ENCODE results near the gene RPS2. TPM values are rescaled to one million over a fixed set of nuclear protein-coding genes. Genes with fewer than 3 reads are reported as not detected.

The RPS2 gene
- total and polyA plus RNA-seq, 2 experiments from 2014 or later = 1,060 to 1,536 TPM

DNA sequence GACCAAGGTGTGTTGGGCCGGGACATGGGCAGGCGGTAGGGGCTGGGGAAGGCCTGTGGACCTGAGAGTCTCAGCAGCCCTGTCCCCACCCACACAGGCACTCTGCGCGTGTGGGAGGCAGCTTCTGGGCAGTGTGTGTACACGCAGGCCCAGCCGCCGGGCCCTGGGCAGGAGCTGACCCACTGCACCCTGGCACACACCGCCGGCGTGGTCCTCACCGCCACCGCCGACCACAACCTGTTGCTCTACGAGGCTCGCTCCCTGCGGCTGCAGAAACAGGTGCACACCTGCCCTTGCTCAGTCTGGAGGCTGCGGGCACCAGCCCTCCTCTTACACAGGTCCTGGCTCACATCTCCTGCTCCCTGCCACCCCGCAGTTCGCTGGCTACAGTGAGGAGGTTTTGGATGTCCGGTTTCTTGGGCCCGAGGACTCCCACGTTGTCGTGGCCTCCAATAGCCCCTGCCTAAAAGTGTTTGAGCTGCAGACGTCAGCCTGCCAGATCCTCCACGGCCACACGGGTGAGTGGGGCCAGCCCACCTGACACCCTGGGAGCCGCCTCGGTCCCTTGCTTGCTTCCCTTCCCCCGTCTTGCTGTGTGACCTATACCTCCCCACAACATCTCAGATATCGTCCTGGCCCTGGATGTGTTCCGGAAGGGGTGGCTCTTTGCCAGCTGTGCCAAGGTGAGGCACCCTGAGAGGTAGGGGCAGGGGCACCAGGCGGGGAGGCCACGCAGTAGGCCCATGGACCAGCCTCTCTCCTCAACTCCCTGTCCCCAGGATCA is 11.0 kb upstream of the RPS2 start:
- in situ Hi-C loops (cut with MboI) = no loop called here
- no peak overlapping the region for H3K4me3 ChIP-seq
- no peaks in the 10 kb centered on the region; the same call in 1 of the 2 replicates for H3K36me3 ChIP-seq (ENCODE audit: low read depth)
- TF ChIP-seq EZH2 (IDR thresholded peaks at IDR 0.05; ENCODE audit: insufficient read depth, poor library complexity, severe bottlenecking) (no peak), EZH2phosphoT487 (IDR thresholded peaks at IDR 0.05; ENCODE audit: insufficient read depth, low read depth) (no peak)
- DNase-seq = no peak
- H3K27ac ChIP-seq = no peak overlapping the region
- H4K20me1 ChIP-seq (ENCODE audit: insufficient read depth) = no peaks in the 10 kb centered on the region
- H3K9me2 ChIP-seq (ENCODE audit: insufficient read depth) = no peaks in the 10 kb centered on the region
- no peaks in the 10 kb centered on the region for H3K9me3 ChIP-seq (ENCODE audit: low read depth)
- peaks cover 29% of the 10 kb centered on the region for H3K79me2 ChIP-seq (ENCODE audit: insufficient read depth)
- no peaks in the 10 kb centered on the region for H3F3A ChIP-seq (ENCODE audit: insufficient read depth)
- H3K27me3 ChIP-seq (replicated peaks; ENCODE audit: insufficient read depth) = peaks cover 12% of the 10 kb centered on the region; the same call in 1 of the 2 replicates
- H3K4me2 ChIP-seq (ENCODE audit: unreplicated experiment) = no peak overlapping the region
- no peak overlapping the region for H3K9ac ChIP-seq
- H2AFZ ChIP-seq = no peak overlapping the region
- WGBS, 2 experiments (ENCODE audit: low coverage in 1 of 2, low lambda C conversion rate in 2 of 2, missing lambda C conversion rate in 2 of 2) = 92 to 93% methylated on average over 32 of the region's 33 CpGs
- 0 out of 2 replicates have a peak, but pooled peaks cover 6% of the 10 kb centered on the region for H3K4me1 ChIP-seq (ENCODE audit: insufficient read depth)

DNA sequence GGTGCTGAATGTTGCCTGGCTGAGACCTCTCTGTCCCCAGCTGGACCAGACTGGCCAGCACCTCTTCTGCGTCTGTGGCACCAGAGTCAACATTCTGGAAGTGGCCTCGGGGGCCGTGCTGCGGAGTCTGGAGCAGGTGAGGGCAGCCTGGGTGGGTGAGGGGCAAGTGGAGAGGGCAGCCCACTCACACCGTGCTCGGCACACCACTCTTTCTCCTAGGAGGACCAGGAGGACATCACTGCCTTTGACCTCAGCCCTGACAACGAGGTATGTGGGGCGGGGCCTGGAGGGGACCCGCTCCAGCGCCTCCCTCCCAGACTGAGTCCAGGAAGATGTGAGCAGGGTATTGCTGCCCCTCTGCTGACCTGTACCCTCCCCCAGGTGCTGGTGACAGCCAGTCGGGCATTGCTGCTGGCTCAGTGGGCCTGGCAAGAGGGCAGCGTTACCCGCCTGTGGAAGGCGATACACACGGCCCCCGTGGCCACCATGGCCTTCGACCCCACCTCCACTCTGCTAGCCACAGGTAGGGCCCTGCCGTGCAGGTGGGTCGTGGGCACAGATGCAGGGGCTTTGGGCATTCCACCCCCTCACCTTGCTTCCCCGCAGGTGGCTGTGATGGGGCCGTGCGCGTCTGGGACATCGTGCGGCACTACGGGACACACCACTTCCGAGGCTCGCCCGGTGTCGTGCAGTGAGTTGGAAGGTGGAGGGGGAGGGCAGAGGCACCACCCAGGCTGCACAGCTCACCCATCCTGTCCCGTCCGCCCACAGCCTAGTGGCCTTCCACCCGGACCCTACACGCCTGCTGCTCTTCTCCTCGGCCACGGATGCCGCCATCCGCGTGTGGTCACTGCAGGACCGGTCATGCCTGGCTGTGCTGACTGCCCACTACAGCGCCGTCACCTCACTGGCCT is 9.8 kb upstream of the RPS2 start:
- TF ChIP-seq EZH2phosphoT487 (IDR thresholded peaks at IDR 0.05; ENCODE audit: insufficient read depth, low read depth) (no peak), EZH2 (IDR thresholded peaks at IDR 0.05; ENCODE audit: insufficient read depth, poor library complexity, severe bottlenecking) (no peak)
- H3K4me2 ChIP-seq (ENCODE audit: unreplicated experiment) = no peak overlapping the region
- 0 out of 2 replicates have a peak, but pooled peaks cover 1% of the 10 kb centered on the region for H3K27me3 ChIP-seq (replicated peaks; ENCODE audit: insufficient read depth)
- no peak overlapping the region for H2AFZ ChIP-seq
- no peaks in the 10 kb centered on the region; the same call in 1 of the 2 replicates for H3K36me3 ChIP-seq (ENCODE audit: low read depth)
- WGBS, 2 experiments (ENCODE audit: low coverage in 1 of 2, low lambda C conversion rate in 2 of 2, missing lambda C conversion rate in 2 of 2) = 94% methylated on average over 39 to 42 of the region's 42 CpGs
- peaks cover 30% of the 10 kb centered on the region for H3K79me2 ChIP-seq (ENCODE audit: insufficient read depth)
- 0 out of 2 replicates have a peak, but pooled peaks cover 6% of the 10 kb centered on the region for H3K4me1 ChIP-seq (ENCODE audit: insufficient read depth)
- H3K9me2 ChIP-seq (ENCODE audit: insufficient read depth) = no peaks in the 10 kb centered on the region
- DNase-seq = no peak
- H3K9ac ChIP-seq = no peak overlapping the region
- H3F3A ChIP-seq (ENCODE audit: insufficient read depth) = no peaks in the 10 kb centered on the region
- no peaks in the 10 kb centered on the region for H4K20me1 ChIP-seq (ENCODE audit: insufficient read depth)
- H3K27ac ChIP-seq = no peak overlapping the region
- in situ Hi-C loops (cut with MboI) = no loop called here
- no peak overlapping the region for H3K4me3 ChIP-seq
- H3K9me3 ChIP-seq (ENCODE audit: low read depth) = no peaks in the 10 kb centered on the region

DNA sequence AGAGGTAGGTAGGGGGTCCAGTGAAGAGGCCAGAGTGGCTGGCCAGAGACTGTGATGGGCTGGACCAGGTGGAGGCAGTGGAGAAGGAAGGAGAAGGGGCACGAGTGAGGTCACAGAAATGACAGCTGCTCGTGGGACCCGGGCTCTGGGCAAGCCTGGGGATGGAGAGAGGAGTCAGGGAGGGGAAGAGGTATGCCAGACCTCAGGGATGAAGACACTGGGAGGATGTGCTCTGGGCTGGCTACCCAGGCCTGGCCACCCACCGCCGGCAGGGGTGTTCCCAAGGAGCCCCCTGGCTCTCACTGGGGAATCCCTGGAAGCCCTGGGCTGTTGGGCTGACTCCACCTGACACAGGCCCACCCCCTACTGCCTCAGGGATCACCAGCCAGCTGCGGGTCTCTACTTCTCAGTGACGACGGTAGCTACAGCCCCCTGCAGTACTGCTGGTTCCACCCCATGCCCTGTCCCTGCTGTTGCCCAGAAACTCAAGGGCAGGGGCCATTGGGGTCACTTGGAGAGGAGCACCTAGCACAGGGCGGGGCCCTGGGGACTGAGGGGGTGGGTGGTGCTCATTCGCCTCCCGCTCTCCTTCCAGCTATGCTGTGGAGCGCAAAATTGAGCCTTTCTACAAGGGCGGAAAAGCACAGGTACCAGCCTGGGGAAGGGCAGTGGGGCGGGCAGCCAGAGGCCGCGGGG is 9.0 kb upstream of the RPS2 start:
- no peaks in the 10 kb centered on the region for H3K27me3 ChIP-seq (replicated peaks; ENCODE audit: insufficient read depth)
- no peaks in the 10 kb centered on the region for H3K9me2 ChIP-seq (ENCODE audit: insufficient read depth)
- no peaks in the 10 kb centered on the region for H3F3A ChIP-seq (ENCODE audit: insufficient read depth)
- H3K79me2 ChIP-seq (ENCODE audit: insufficient read depth) = peaks cover 30% of the 10 kb centered on the region
- no peak overlapping the region for H2AFZ ChIP-seq
- no peak for DNase-seq
- no peaks in the 10 kb centered on the region for H3K9me3 ChIP-seq (ENCODE audit: low read depth)
- 85 to 92% methylated on average over 14 to 16 of the region's 16 CpGs for WGBS, 2 experiments (ENCODE audit: low coverage in 1 of 2, low lambda C conversion rate in 2 of 2, missing lambda C conversion rate in 2 of 2)
- TF ChIP-seq EZH2phosphoT487 (IDR thresholded peaks at IDR 0.05; ENCODE audit: insufficient read depth, low read depth) (no peak), EZH2 (IDR thresholded peaks at IDR 0.05; ENCODE audit: insufficient read depth, poor library complexity, severe bottlenecking) (no peak)
- in situ Hi-C loops (cut with MboI) = no loop called here
- H3K9ac ChIP-seq = peak overlapping the region; percentile 92; the same call in 1 of the 2 replicates
- H3K4me3 ChIP-seq = peak overlapping the region; percentile 89; the same call in 1 of the 2 replicates
- H3K4me1 ChIP-seq (ENCODE audit: insufficient read depth) = 0 out of 2 replicates have a peak, but pooled peaks cover 6% of the 10 kb centered on the region
- no peaks in the 10 kb centered on the region; the same call in 1 of the 2 replicates for H3K36me3 ChIP-seq (ENCODE audit: low read depth)
- no peaks in the 10 kb centered on the region for H4K20me1 ChIP-seq (ENCODE audit: insufficient read depth)
- peak overlapping the region; percentile 64 for H3K4me2 ChIP-seq (ENCODE audit: unreplicated experiment)
- H3K27ac ChIP-seq = no peak overlapping the region

DNA sequence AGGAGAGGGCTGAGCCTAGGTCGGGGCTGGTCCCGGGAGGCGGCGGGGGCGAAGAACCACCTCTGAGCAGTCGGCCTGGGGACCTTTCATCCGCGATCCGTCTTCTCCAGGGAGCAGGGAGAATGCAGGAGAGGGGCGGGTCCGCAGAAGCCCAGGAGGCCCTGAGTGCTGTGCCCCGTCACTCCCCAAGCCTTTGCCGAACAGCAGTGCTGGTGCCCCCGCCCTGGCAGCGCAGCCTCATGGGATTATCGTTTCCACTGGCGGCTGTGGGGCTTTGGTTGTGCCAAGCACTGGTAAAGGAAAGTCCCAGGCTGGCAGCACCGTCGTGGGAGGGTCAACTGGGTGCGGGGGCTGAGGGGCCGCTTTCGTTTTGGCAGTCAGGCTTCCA is 7.9 kb upstream of the RPS2 start:
- 1 to 2% methylated on average over 21 to 22 of the region's 22 CpGs for WGBS, 2 experiments (ENCODE audit: low coverage in 1 of 2, low lambda C conversion rate in 2 of 2, missing lambda C conversion rate in 2 of 2)
- H4K20me1 ChIP-seq (ENCODE audit: insufficient read depth) = no peaks in the 10 kb centered on the region
- peaks cover 30% of the 10 kb centered on the region for H3K79me2 ChIP-seq (ENCODE audit: insufficient read depth)
- peak; percentile 78 for DNase-seq
- peak overlapping the region; percentile 92 for H3K9ac ChIP-seq
- TF ChIP-seq EZH2phosphoT487 (IDR thresholded peaks at IDR 0.05; ENCODE audit: insufficient read depth, low read depth) (no peak), EZH2 (IDR thresholded peaks at IDR 0.05; ENCODE audit: insufficient read depth, poor library complexity, severe bottlenecking) (no peak)
- no peaks in the 10 kb centered on the region for H3F3A ChIP-seq (ENCODE audit: insufficient read depth)
- H3K4me3 ChIP-seq = peak overlapping the region; percentile 89
- H3K27ac ChIP-seq = peak overlapping the region; percentile 88
- peak overlapping the region; percentile 64 for H3K4me2 ChIP-seq (ENCODE audit: unreplicated experiment)
- no peaks in the 10 kb centered on the region; the same call in 1 of the 2 replicates for H3K36me3 ChIP-seq (ENCODE audit: low read depth)
- in situ Hi-C loops (cut with MboI) = no loop called here
- H3K4me1 ChIP-seq (ENCODE audit: insufficient read depth) = 0 out of 2 replicates have a peak, but pooled peaks cover 6% of the 10 kb centered on the region
- H3K9me2 ChIP-seq (ENCODE audit: insufficient read depth) = no peaks in the 10 kb centered on the region
- H2AFZ ChIP-seq = peak overlapping the region; percentile 81
- no peaks in the 10 kb centered on the region for H3K9me3 ChIP-seq (ENCODE audit: low read depth)
- no peaks in the 10 kb centered on the region for H3K27me3 ChIP-seq (replicated peaks; ENCODE audit: insufficient read depth)

Data from GM23248 (cell line).